ENCODE data around the gene CCDC142. TPM values are rescaled to one million over a fixed set of nuclear protein-coding genes. Genes with fewer than 3 reads are reported as not detected.

Gene CCDC142
- total and polyA plus RNA-seq, 3 donors from 2014 or later: 15.5 to 30.2 (median 29.4) TPM

- intact Hi-C loops (cut with DNase I; ENCODE audit: low total_unique reads): no loop called here
Measured at GRCh38 chr2:74440378-74441169, 42.2 kb downstream of the CCDC142 start.

GRCh38 chr2:74439803-74440377, 42.9 kb downstream of the CCDC142 start:
- Histone ChIP-seq H3K36me3 (ENCODE audit: low read depth, missing control alignments) (no peaks in the 10 kb centered on the region), H3K4me3 (peak overlapping the region; percentile 39 to 66), H3K9me3 (no peaks in the 10 kb centered on the region), H3K27ac (peak overlapping the region; percentile 84 to 86), H3K4me1 (peaks cover 30% of the 10 kb centered on the region), H3K27me3 (no peaks in the 10 kb centered on the region)
- peak; percentile 58 for DNase-seq
- TF ChIP-seq POLR2A (IDR thresholded peaks at IDR 0.05) (no peak), CTCF (IDR thresholded peaks at IDR 0.05) (no peak)
- intact Hi-C loops (cut with DNase I; ENCODE audit: low total_unique reads): no loop called here
- WGBS, 2 donors: 8 to 11% methylated on average over 14 of the region's 14 CpGs

More at GRCh38 chr2:74440378-74441169, 42.2 kb downstream of the CCDC142 start:
- TF ChIP-seq CTCF (IDR thresholded peaks at IDR 0.05): peak in 2 of 3 experiments; percentile 20 to 29
- TF ChIP-seq POLR2A (IDR thresholded peaks at IDR 0.05): no peak
- Histone ChIP-seq H3K4me1 (peaks cover 30% of the 10 kb centered on the region), H3K27me3 (no peaks in the 10 kb centered on the region), H3K4me3 (peak overlapping the region; percentile 39 to 66), H3K27ac (peak overlapping the region; percentile 84 to 86), H3K9me3 (no peaks in the 10 kb centered on the region), H3K36me3 (ENCODE audit: low read depth, missing control alignments) (no peaks in the 10 kb centered on the region)
- 1 to 7% methylated on average over 15 to 45 of the region's 45 CpGs for WGBS, 2 donors
- DNase-seq: peak; percentile 82

GRCh38 chr2:74439373-74439772, 43.4 kb downstream of the CCDC142 start:
- 21 to 29% methylated on average over 3 of the region's 3 CpGs for WGBS, 2 donors

GRCh38 chr2:74438248-74438647, 44.5 kb downstream of the CCDC142 start:
- peaks cover 30% of the 10 kb centered on the region for H3K4me1 ChIP-seq
- TF ChIP-seq CTCF (IDR thresholded peaks at IDR 0.05) (no peak), POLR2A (IDR thresholded peaks at IDR 0.05) (no peak)
- no peak for DNase-seq
- intact Hi-C loops (cut with DNase I; ENCODE audit: low total_unique reads): no loop called here
- no peak overlapping the region for H3K4me3 ChIP-seq
- H3K27ac ChIP-seq: no peak overlapping the region
- no peaks in the 10 kb centered on the region for H3K27me3 ChIP-seq
- no peaks in the 10 kb centered on the region for H3K9me3 ChIP-seq
- no peaks in the 10 kb centered on the region for H3K36me3 ChIP-seq (ENCODE audit: low read depth, missing control alignments)
- WGBS, 2 donors: 87 to 90% methylated on average over 1 of the region's 1 CpG

More at GRCh38 chr2:74439373-74439772, 43.4 kb downstream of the CCDC142 start:
- intact Hi-C loops (cut with DNase I; ENCODE audit: low total_unique reads): no loop called here
- Histone ChIP-seq H3K36me3 (ENCODE audit: low read depth, missing control alignments) (no peaks in the 10 kb centered on the region), H3K27ac (peak overlapping the region; percentile 84 to 86), H3K4me1 (peaks cover 30% of the 10 kb centered on the region), H3K4me3 (peak overlapping the region; percentile 39 to 66), H3K27me3 (no peaks in the 10 kb centered on the region), H3K9me3 (no peaks in the 10 kb centered on the region)
- no peak for DNase-seq
- TF ChIP-seq POLR2A (IDR thresholded peaks at IDR 0.05) (no peak), CTCF (IDR thresholded peaks at IDR 0.05) (no peak)

Data from testis (tissue), 3 donors.